Lower lobe of right lung (tissue), 2 donors: Measurements from ENCODE around the gene TUBB6. TPM values are rescaled to one million over a fixed set of nuclear protein-coding genes. Genes with fewer than 3 reads are reported as not detected.

Experiments
- ATAC-seq, 2 donors: fragments of 200-7000 bp; cut with Tn5 transposase; one replicate each; pipeline ENCODE4 v1.9.1; 2020 to 2022; ENCODE audit warnings: mild to moderate bottlenecking in 2 of 2, moderate library complexity in 2 of 2
- DNase-seq: peaks from one replicate; pipeline ENCODE4 v3.0.0-alpha.2; 2020
- H3K27ac ChIP-seq: fragments of 200-600 bp; one replicate; pipeline ENCODE4 v1.8.0; 2022
- H3K27me3 ChIP-seq: fragments of 200-600 bp; one replicate; pipeline ENCODE4 v1.8.0; 2022; ENCODE audit warnings: low read depth
- H3K36me3 ChIP-seq: fragments of 200-600 bp; one replicate; pipeline ENCODE4 v1.8.0; 2022; ENCODE audit warnings: mild to moderate bottlenecking
- H3K4me1 ChIP-seq: fragments of 200-600 bp; one replicate; pipeline ENCODE4 v1.8.0; 2022
- H3K4me3 ChIP-seq: fragments of 200-600 bp; one replicate; pipeline ENCODE4 v1.8.0; 2022; ENCODE audit warnings: mild to moderate bottlenecking
- H3K9me3 ChIP-seq: fragments of 200-600 bp; one replicate; pipeline ENCODE4 v1.8.0; 2022
- intact Hi-C: fragments of 100-400 bp; cut with DNase I; formaldehyde crosslinking; loops from one replicate; pipeline ENCODE4 v1.11.0; 2022
- total RNA-seq: library from RNA; stranded (reverse); fragmentation: NEBNext Ultra II Directional; extraction: Animal tissue kit (Norgen Biotek cat#: 25700); gene quantifications from one replicate; pipeline ENCODE4 v1.2.1, GENCODE V29; 2021
- TF ChIP-seq, protein P1 (sequence below): fragments of 200-600 bp; IDR thresholded peaks from one replicate; pipeline ENCODE4 v1.8.0; 2022; ENCODE audit warnings: antibody characterized with exemption, mild to moderate bottlenecking
- donor health status: DM: no; HTN: yes; CAD: no; lungs with severe emphysema.

TUBB6 gene
- total RNA-seq, 1 donor from 2014 or later: 92.9 TPM

GRCh38 chr18:12287131-12287681 is 20.8 kb upstream of the TUBB6 start:
- Histone ChIP-seq H3K4me3 (peak overlapping the region; percentile 48), H3K27me3 (peaks cover 34% of the 10 kb centered on the region), H3K9me3 (no peaks in the 10 kb centered on the region), H3K4me1 (peaks cover 15% of the 10 kb centered on the region), H3K27ac (peak overlapping the region; percentile 86), H3K36me3 (no peaks in the 10 kb centered on the region)
- ATAC-seq (peak; percentile 86 to 89), DNase-seq (peak; percentile 66)
- TF ChIP-seq, protein P1, sequence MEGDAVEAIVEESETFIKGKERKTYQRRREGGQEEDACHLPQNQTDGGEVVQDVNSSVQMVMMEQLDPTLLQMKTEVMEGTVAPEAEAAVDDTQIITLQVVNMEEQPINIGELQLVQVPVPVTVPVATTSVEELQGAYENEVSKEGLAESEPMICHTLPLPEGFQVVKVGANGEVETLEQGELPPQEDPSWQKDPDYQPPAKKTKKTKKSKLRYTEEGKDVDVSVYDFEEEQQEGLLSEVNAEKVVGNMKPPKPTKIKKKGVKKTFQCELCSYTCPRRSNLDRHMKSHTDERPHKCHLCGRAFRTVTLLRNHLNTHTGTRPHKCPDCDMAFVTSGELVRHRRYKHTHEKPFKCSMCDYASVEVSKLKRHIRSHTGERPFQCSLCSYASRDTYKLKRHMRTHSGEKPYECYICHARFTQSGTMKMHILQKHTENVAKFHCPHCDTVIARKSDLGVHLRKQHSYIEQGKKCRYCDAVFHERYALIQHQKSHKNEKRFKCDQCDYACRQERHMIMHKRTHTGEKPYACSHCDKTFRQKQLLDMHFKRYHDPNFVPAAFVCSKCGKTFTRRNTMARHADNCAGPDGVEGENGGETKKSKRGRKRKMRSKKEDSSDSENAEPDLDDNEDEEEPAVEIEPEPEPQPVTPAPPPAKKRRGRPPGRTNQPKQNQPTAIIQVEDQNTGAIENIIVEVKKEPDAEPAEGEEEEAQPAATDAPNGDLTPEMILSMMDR: no peak
- intact Hi-C loops: no loop called here

DNA sequence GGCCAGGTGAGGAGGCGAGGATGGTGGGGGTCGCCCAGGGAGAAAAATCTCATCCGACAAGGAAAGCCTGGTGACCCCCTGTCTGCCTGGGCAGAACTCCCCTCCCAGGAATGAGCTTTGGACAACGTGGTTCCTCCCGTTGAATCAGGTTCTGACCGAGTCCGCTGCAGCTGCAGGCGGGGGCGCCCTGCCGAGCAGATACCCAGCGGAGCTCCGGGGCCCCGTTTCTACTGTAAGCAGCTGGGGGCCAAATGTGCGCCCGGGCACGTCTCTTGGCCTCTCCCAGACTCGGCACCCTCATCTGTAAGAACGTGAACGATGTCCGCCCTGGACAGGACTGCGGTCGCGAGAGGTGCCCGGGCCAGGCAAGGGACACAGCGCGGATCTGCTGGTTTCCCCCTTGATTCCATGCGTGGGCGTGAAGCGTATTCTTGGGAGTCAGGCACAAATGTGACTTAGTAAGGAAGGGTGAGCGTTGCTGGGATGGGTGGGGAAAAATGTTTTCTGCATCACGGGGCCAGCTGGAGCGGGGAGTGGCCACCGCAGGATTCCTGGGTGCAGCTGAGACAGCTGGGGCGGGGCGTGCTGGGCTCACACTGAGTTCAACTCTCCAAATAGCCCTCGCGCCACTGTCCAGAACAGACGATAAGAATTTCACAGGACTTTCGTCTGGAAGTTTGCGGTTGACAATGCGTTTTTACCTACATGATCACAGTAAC is 20.2 kb upstream of the TUBB6 start:
- H3K27ac ChIP-seq: peak overlapping the region; percentile 86
- DNase-seq (peak; percentile 86), ATAC-seq (peak; percentile 94 to 95)
- H3K9me3 ChIP-seq: no peaks in the 10 kb centered on the region
- intact Hi-C loops: no loop called here
- peaks cover 34% of the 10 kb centered on the region for H3K27me3 ChIP-seq
- TF ChIP-seq, protein P1: no peak
- peaks cover 15% of the 10 kb centered on the region for H3K4me1 ChIP-seq
- peak overlapping the region; percentile 48 for H3K4me3 ChIP-seq
- H3K36me3 ChIP-seq: no peaks in the 10 kb centered on the region

GRCh38 chr18:12288403-12288755 is 19.7 kb upstream of the TUBB6 start:
- intact Hi-C loops: no loop called here
- peaks cover 34% of the 10 kb centered on the region for H3K27me3 ChIP-seq
- H3K4me3 ChIP-seq: peak overlapping the region; percentile 48
- ATAC-seq: peak; percentile 1
- no peaks in the 10 kb centered on the region for H3K9me3 ChIP-seq
- peaks cover 15% of the 10 kb centered on the region for H3K4me1 ChIP-seq
- H3K36me3 ChIP-seq: no peaks in the 10 kb centered on the region
- DNase-seq: no peak
- H3K27ac ChIP-seq: peak overlapping the region; percentile 86
- TF ChIP-seq, protein P1: no peak

- H3K4me1 ChIP-seq: peaks cover 15% of the 10 kb centered on the region
- DNase-seq: no peak
- H3K4me3 ChIP-seq: no peak overlapping the region
- ATAC-seq: no peak
- H3K36me3 ChIP-seq: no peaks in the 10 kb centered on the region
- peaks cover 34% of the 10 kb centered on the region for H3K27me3 ChIP-seq
- no peak overlapping the region for H3K27ac ChIP-seq
- intact Hi-C loops: no loop called here
- TF ChIP-seq, protein P1: no peak
- no peaks in the 10 kb centered on the region for H3K9me3 ChIP-seq
Measured at GRCh38 chr18:12290086-12290485, 18.0 kb upstream of the TUBB6 start.

- intact Hi-C loops: no loop called here
- Histone ChIP-seq H3K4me3 (no peak overlapping the region), H3K27me3 (peaks cover 34% of the 10 kb centered on the region), H3K36me3 (no peaks in the 10 kb centered on the region), H3K4me1 (peaks cover 15% of the 10 kb centered on the region), H3K9me3 (no peaks in the 10 kb centered on the region), H3K27ac (no peak overlapping the region)
- TF ChIP-seq, protein P1: no peak
- no peak for DNase-seq
- ATAC-seq: no peak
Measured at GRCh38 chr18:12291161-12291560, 16.9 kb upstream of the TUBB6 start.
